T47D (cell line): ENCODE results near the gene PPFIA2.
A peak's percentile ranks its signal among the peaks of the same experiment; 100 is the strongest.

Source experiments
- DNase-seq, 2 experiments: peaks; one replicate each; pipeline versions ENCODE4 v3.0.0 to v3.0.0-alpha.2; 2011 to 2012; ENCODE audit warnings: low read depth in 1 of 2, low spot score in 1 of 2
- JUND ChIP-seq: IDR thresholded peaks from 2 replicates; pipeline ENCODE4 v1.6.1; 2012; ENCODE audit warnings: low read depth
- in situ Hi-C: cut with HindIII; loops from 2 replicates; pipeline ENCODE4 v1.10.0; 2016; ENCODE audit warnings: low sequenced_read_pairs, low pct_unique_long_range_greater_than_20kb

The PPFIA2 gene

GRCh38 chr12:81573228-81573627 is 185.9 kb downstream of the PPFIA2 start:
- DNase-seq: no peak
- no peak for TF ChIP-seq JUND
- in situ Hi-C loops: no loop called here

- in situ Hi-C loops: no loop called here
- TF ChIP-seq JUND: no peak
- no peak for DNase-seq
Observed at GRCh38 chr12:81572411-81572810, 186.7 kb downstream of the PPFIA2 start.

- no peak for TF ChIP-seq JUND
- in situ Hi-C loops: no loop called here
- DNase-seq: no peak
Observed at GRCh38 chr12:81570234-81570633, 188.9 kb downstream of the PPFIA2 start.

- no peak for DNase-seq
- in situ Hi-C loops: no loop called here
- TF ChIP-seq JUND: no peak
Observed at GRCh38 chr12:81564237-81564636, 194.9 kb downstream of the PPFIA2 start.

- DNase-seq: no peak
- TF ChIP-seq JUND: no peak
- in situ Hi-C loops: no loop called here
Observed at GRCh38 chr12:81558031-81558430, 201.1 kb downstream of the PPFIA2 start.

- in situ Hi-C loops: no loop called here
- no peak for DNase-seq
Observed at GRCh38 chr12:81546811-81547210, 212.3 kb downstream of the PPFIA2 start.

GRCh38 chr12:81543621-81544139 is 215.5 kb downstream of the PPFIA2 start:
- in situ Hi-C loops: no loop called here
- DNase-seq: no peak
- TF ChIP-seq JUND: no peak

More at GRCh38 chr12:81546811-81547210, 212.3 kb downstream of the PPFIA2 start:
- no peak for TF ChIP-seq JUND

- no peak for DNase-seq
- TF ChIP-seq JUND: no peak
- in situ Hi-C loops: no loop called here
Observed at GRCh38 chr12:81542065-81543010, 216.8 kb downstream of the PPFIA2 start.

GRCh38 chr12:81541121-81541520 is 218.0 kb downstream of the PPFIA2 start:
- no peak for DNase-seq
- in situ Hi-C loops: no loop called here
- TF ChIP-seq JUND: no peak

GRCh38 chr12:81539279-81539678 is 219.9 kb downstream of the PPFIA2 start:
- in situ Hi-C loops: no loop called here

GRCh38 chr12:81533054-81533453 is 226.1 kb downstream of the PPFIA2 start:
- DNase-seq: no peak
- in situ Hi-C loops: no loop called here
- no peak for TF ChIP-seq JUND

More at GRCh38 chr12:81539279-81539678, 219.9 kb downstream of the PPFIA2 start:
- TF ChIP-seq JUND: no peak
- no peak for DNase-seq

GRCh38 chr12:81530352-81530751 is 228.8 kb downstream of the PPFIA2 start:
- in situ Hi-C loops: no loop called here
- no peak for TF ChIP-seq JUND
- DNase-seq: peak in 1 of 2 experiments; percentile 20
